GM12874 (cell line): ENCODE measurements around the gene ZNF367.

Experiments
- CTCF ChIP-seq: IDR thresholded peaks from 2 replicates; pipeline ENCODE4 v1.5.1; 2011; ENCODE audit warnings: low read depth, mild to moderate bottlenecking, control low read depth, low read length, moderate library complexity; ENCODE audit not compliant: insufficient read depth

The ZNF367 gene

GRCh38 chr9:96448546-96449170 is 30.5 kb upstream of the ZNF367 start:
- no peak for TF ChIP-seq CTCF

GRCh38 chr9:96447406-96447805 is 29.2 kb upstream of the ZNF367 start:
- no peak for TF ChIP-seq CTCF

- no peak for TF ChIP-seq CTCF
Observed at GRCh38 chr9:96442491-96442890, 24.3 kb upstream of the ZNF367 start.

GRCh38 chr9:96441798-96442445 is 23.8 kb upstream of the ZNF367 start:
- TF ChIP-seq CTCF, result peak; percentile 60

- TF ChIP-seq CTCF, result no peak
Observed at GRCh38 chr9:96440671-96441199, 22.6 kb upstream of the ZNF367 start.

GRCh38 chr9:96437454-96437853 is 19.3 kb upstream of the ZNF367 start:
- TF ChIP-seq CTCF, result no peak

GRCh38 chr9:96436456-96437126 is 18.4 kb upstream of the ZNF367 start:
- TF ChIP-seq CTCF, result no peak
